Measurements from ENCODE around the gene ZNF497.
A peak's percentile ranks its signal among the peaks of the same experiment; 100 is the strongest.

The ZNF497 gene

GRCh38 chr19:58346961-58347929 is 15.3 kb downstream of the ZNF497 start:
- peak; percentile 82 to 83 for DNase-seq

- DNase-seq, result no peak
These were observed 17.0 kb downstream of the ZNF497 start for GRCh38 chr19:58345558-58345957.

GRCh38 chr19:58338825-58339558 is 23.6 kb downstream of the ZNF497 start:
- no peak for DNase-seq

- DNase-seq, result no peak
These were observed 24.2 kb downstream of the ZNF497 start for GRCh38 chr19:58338336-58338735.

GRCh38 chr19:58336820-58337219 is 25.7 kb downstream of the ZNF497 start:
- DNase-seq, result no peak

DNA sequence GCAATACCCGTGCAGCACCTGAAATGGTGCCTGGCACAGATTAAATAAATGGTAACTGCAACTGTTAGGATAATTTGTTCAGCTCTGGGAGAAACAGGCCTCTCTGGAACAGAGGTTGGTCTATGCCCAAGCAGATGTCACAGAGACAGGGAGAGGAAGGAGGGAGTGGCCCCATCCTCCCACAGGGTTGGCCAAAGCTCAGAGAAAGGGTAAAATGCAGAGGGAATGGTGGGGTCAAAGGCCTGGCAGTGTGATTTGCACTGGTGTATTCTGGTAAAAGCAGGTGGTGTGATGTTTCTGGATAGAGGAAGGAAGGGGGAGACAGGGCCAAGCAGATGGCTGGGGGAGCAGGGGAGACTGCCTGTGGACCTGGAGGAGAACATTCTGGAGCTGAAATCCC is 26.3 kb downstream of the ZNF497 start:
- DNase-seq, result no peak

- no peak for DNase-seq
These were observed 26.9 kb downstream of the ZNF497 start for GRCh38 chr19:58335630-58336029.

- no peak for DNase-seq
These were observed 27.8 kb downstream of the ZNF497 start for GRCh38 chr19:58334691-58335249.

GRCh38 chr19:58332697-58333096 is 29.9 kb downstream of the ZNF497 start:
- DNase-seq, result no peak

GRCh38 chr19:58330458-58330857 is 32.1 kb downstream of the ZNF497 start:
- no peak for DNase-seq

- peak; percentile 47 to 49 for DNase-seq
These were observed 33.6 kb downstream of the ZNF497 start for GRCh38 chr19:58328999-58329398.

DNA sequence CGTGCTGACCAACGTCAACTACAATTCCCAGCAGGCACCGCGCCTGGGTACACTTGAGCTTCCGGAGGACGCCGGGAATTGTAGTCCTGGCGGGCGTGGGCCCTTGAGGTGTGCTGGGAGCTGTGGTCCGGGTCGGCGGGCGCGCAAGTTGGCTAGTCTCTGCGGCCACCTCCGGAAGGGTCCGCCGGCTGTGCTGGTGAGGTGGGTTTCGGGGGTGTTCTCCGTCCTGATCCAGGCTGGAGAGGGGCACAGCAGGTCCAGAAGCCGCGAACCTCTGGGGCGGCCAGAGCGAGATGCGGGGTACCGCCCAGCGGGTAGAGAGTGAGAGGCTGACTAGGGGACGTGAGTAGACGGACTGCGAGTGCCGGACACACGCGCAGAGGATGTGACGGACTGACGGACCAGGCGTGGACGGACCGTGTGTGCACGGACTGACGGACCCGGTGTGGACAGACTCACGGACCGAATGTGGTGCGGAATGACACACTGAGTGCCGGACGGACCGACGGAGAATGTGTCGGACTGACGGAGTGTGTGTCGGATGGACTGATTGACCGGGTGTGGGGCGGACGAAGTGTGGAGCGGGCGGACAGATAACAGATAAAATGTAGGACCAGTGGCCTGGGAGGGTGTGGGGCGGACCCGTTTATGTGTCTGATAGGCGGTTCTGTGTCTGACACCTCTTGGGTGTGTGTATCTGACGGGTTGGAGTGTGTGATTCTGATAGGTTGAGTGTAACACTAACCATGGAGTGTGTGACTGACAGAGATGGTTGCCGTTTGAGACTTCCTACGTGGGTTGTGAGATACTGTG is 35.4 kb downstream of the ZNF497 start, which contains the start of gene ZSCAN22:
Gene ZSCAN22 (plus strand): TSS at position 81 of the 813 bp plus-strand sequence. CDS start 7,809 bp downstream, outside the sequence.
- peak; percentile 94 for DNase-seq

DNA sequence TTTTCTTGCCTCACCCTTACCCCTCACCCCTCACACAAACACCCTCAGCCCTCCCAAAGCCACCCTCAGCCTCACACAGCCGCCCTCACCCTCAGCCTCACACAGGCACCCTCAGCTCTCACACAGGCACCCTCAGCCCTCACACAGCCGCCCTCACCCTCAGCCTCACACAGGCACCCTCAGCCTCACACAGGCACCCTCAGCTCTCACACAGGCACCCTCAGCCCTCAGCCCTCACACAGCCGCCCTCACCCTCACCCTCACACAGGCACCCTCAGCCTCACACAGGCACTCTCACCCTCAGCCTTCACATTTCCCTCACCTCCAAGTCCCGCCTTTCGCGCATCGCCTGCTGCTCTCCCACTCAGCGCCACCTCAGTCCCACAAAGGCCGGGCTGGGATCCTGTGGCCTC is 36.0 kb downstream of the ZNF497 start:
- DNase-seq, result no peak

DNA sequence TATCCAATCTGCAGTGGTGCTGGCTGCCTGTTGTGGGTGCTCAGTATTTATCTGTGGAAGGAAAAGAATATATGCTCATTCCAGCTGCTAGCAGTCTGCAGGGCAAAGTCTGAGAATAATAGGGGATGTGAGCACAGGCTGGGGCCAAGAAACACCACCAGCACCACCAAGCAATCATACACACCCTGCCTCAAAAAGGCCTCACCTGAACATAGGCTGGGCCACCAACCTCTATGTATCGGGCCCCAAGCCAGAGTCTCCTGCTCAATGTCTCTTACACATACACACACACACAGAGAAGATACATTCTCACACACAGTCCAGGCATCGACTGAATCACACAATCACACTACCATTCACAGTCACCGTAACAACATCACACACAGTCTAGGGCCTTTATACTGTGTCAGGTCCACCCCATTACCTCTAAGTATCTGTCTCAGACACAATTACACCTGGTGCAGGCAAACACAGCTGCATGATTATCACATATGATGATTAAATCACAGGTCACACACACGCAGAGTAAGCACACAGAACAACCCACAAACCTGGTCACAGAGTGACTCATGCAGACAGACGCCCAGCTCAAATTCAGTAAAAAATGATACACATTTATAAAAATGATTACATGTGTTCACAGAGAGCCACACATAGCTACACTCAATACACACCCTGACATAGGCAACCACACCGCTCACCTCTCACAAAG is 37.1 kb downstream of the ZNF497 start:
- no peak for DNase-seq

DNA sequence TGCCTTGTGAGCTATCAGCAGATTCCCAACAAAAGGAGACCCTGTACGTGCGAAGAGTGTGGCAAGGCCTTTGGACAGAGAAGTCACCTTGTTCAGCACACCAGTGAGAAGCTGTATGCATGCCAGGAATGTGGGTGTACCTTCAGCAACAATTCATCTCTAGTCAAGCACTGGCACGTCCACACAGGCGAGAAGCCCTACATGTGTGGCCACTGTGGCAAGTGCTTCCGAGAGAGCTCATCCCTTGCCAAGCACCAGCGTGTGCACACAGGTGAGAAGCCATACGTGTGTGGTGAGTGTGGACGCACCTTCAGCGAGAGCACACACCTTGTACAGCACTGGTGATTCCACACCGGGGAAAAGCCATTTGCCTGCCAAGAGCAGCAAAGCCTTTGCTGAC is 43.3 kb downstream of the ZNF497 start:
- DNase-seq, result no peak

GRCh38 chr19:58318297-58318696 is 44.3 kb downstream of the ZNF497 start:
- no peak for DNase-seq

DNA sequence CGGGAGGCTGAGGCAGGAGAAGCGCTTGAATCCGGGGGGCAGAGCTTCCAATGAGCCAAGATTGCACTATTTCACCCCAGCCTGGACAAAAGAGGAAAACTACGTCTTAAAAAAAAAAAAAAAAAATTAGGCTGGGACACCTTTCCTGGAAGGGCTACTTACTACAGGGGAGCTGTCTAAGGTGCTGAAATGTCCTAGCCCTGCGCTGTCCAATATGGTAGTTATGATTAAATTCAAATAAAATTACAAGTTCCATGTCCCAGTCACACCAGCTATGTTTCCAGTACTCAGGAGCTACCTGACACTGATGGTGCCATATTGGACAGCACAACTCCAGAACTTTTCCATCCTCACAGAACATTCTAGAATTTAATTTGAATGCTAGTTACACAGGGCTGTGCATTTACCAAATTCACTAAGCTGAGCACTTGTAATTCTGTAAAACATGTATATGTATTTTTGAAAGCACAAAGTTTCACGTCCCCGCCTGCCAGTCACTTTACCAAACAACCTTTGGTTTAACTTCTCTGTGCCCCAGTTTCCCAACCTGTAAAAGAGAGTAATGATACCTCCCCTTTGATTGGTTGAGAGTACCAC is 45.0 kb downstream of the ZNF497 start:
- no peak for DNase-seq

GRCh38 chr19:58315580-58315979 is 47.0 kb downstream of the ZNF497 start:
- no peak for DNase-seq

GRCh38 chr19:58311345-58311865 is 51.1 kb downstream of the ZNF497 start:
- no peak for DNase-seq

- DNase-seq, result peak in 1 of 2 experiments; percentile 38
These were observed 51.9 kb downstream of the ZNF497 start for GRCh38 chr19:58310685-58311084.

DNA sequence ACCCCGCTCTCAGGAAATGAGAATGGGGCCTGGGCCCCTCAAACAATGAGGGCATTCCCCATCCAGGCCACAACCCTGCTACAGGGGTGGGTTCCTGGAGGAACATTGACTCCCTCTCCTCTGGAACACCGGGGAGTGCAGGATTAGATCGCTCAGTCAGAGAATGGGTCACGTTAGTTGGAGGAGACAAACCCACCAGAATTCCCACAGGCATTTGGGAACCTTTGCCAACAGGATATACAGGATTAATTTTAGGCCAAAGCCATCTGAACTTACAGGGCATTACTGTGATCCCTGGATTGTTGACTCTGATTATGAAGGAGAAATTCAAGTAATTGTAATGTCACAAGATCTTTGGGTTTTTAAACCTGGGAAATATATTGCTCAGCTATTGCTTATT is 54.8 kb downstream of the ZNF497 start:
- no peak for DNase-seq
